ENCODE results near the gene SRP68.
"Not testable (repeated sequence)": the region's sequence is repeated elsewhere in the genome, so short reads cannot be mapped to it uniquely, and the experiment has no call there.

Gene SRP68

GRCh38 chr17:76048025-76048605 lies 24.2 kb downstream of the SRP68 start:
- Histone ChIP-seq H4K20me1 (ENCODE audit: insufficient read depth, low read length) (no peaks in the 10 kb centered on the region), H3K4me3 (ENCODE audit: low read depth, low read length, poor library complexity, severe bottlenecking) (no peak overlapping the region), H3K36me3 (ENCODE audit: insufficient read depth, low read length) (peaks cover 85% of the 10 kb centered on the region), H3K9me3 (ENCODE audit: low read length) (no peaks in the 10 kb centered on the region), H3F3A (ENCODE audit: insufficient read depth, low read length) (no peaks in the 10 kb centered on the region), H3K9me2 (ENCODE audit: low read depth, low read length) (no peaks in the 10 kb centered on the region), H3K4me2 (ENCODE audit: low read length) (no peak overlapping the region), H3K79me2 (ENCODE audit: insufficient read depth, low read length) (no peaks in the 10 kb centered on the region), H2AFZ (ENCODE audit: low read length) (no peak overlapping the region), H3K9ac (ENCODE audit: low read length) (no peak overlapping the region), H3K27ac (ENCODE audit: low read depth, low read length, poor library complexity, severe bottlenecking) (no peak overlapping the region), H3K27me3 (ENCODE audit: insufficient read depth, low read length) (no peaks in the 10 kb centered on the region), H3K4me1 (ENCODE audit: insufficient read depth, low read length, severe bottlenecking) (peaks cover 6% of the 10 kb centered on the region)
- TF ChIP-seq CTCF (IDR thresholded peaks at IDR 0.05; ENCODE audit: low read length) (no peak), EZH2 (IDR thresholded peaks at IDR 0.05; ENCODE audit: borderline replicate concordance, low read length) (no peak)

- H3K27ac ChIP-seq (ENCODE audit: low read depth, low read length, poor library complexity, severe bottlenecking): no peak overlapping the region
- no peak for TF ChIP-seq EZH2 (IDR thresholded peaks at IDR 0.05; ENCODE audit: borderline replicate concordance, low read length)
- no peak for TF ChIP-seq CTCF (IDR thresholded peaks at IDR 0.05; ENCODE audit: low read length)
- H3K4me3 ChIP-seq (ENCODE audit: low read depth, low read length, poor library complexity, severe bottlenecking): no peak overlapping the region
- H3K27me3 ChIP-seq (ENCODE audit: insufficient read depth, low read length): no peaks in the 10 kb centered on the region
- no peaks in the 10 kb centered on the region for H4K20me1 ChIP-seq (ENCODE audit: insufficient read depth, low read length)
- no peaks in the 10 kb centered on the region for H3K79me2 ChIP-seq (ENCODE audit: insufficient read depth, low read length)
- no peaks in the 10 kb centered on the region for H3K9me3 ChIP-seq (ENCODE audit: low read length)
- no peak overlapping the region for H2AFZ ChIP-seq (ENCODE audit: low read length)
- no peaks in the 10 kb centered on the region for H3K9me2 ChIP-seq (ENCODE audit: low read depth, low read length)
- H3K36me3 ChIP-seq (ENCODE audit: insufficient read depth, low read length): peaks cover 88% of the 10 kb centered on the region
- H3F3A ChIP-seq (ENCODE audit: insufficient read depth, low read length): no peaks in the 10 kb centered on the region
- H3K4me2 ChIP-seq (ENCODE audit: low read length): no peak overlapping the region
- no peak overlapping the region for H3K9ac ChIP-seq (ENCODE audit: low read length)
- peaks cover 6% of the 10 kb centered on the region for H3K4me1 ChIP-seq (ENCODE audit: insufficient read depth, low read length, severe bottlenecking)
These were observed 26.3 kb downstream of the SRP68 start for GRCh38 chr17:76046064-76046463.

GRCh38 chr17:76044475-76045007 lies 27.8 kb downstream of the SRP68 start:
- H3K4me2 ChIP-seq (ENCODE audit: low read length); H3K79me2 ChIP-seq (ENCODE audit: insufficient read depth, low read length); H3F3A ChIP-seq (ENCODE audit: insufficient read depth, low read length); H2AFZ ChIP-seq (ENCODE audit: low read length); H4K20me1 ChIP-seq (ENCODE audit: insufficient read depth, low read length); H3K27me3 ChIP-seq (ENCODE audit: insufficient read depth, low read length); H3K4me1 ChIP-seq (ENCODE audit: insufficient read depth, low read length, severe bottlenecking); H3K4me3 ChIP-seq (ENCODE audit: low read depth, low read length, poor library complexity, severe bottlenecking); H3K9me2 ChIP-seq (ENCODE audit: low read depth, low read length); H3K9me3 ChIP-seq (ENCODE audit: low read length); H3K9ac ChIP-seq (ENCODE audit: low read length); H3K27ac ChIP-seq (ENCODE audit: low read depth, low read length, poor library complexity, severe bottlenecking): not testable (repeated sequence)
- peaks cover 88% of the 10 kb centered on the region for H3K36me3 ChIP-seq (ENCODE audit: insufficient read depth, low read length)

- H3K9me2 ChIP-seq (ENCODE audit: low read depth, low read length); H3K79me2 ChIP-seq (ENCODE audit: insufficient read depth, low read length); H4K20me1 ChIP-seq (ENCODE audit: insufficient read depth, low read length); H3K4me2 ChIP-seq (ENCODE audit: low read length); H3K27me3 ChIP-seq (ENCODE audit: insufficient read depth, low read length); H3K4me1 ChIP-seq (ENCODE audit: insufficient read depth, low read length, severe bottlenecking); H3K27ac ChIP-seq (ENCODE audit: low read depth, low read length, poor library complexity, severe bottlenecking); H3F3A ChIP-seq (ENCODE audit: insufficient read depth, low read length); H2AFZ ChIP-seq (ENCODE audit: low read length); H3K9ac ChIP-seq (ENCODE audit: low read length); H3K4me3 ChIP-seq (ENCODE audit: low read depth, low read length, poor library complexity, severe bottlenecking); H3K9me3 ChIP-seq (ENCODE audit: low read length): not testable (repeated sequence)
- H3K36me3 ChIP-seq (ENCODE audit: insufficient read depth, low read length): peaks cover 86% of the 10 kb centered on the region
These were observed 29.4 kb downstream of the SRP68 start for GRCh38 chr17:76042868-76043267.
